ENCODE measurements around the gene DIS3L2. TPM values are rescaled to one million over a fixed set of nuclear protein-coding genes. Genes with fewer than 3 reads are reported as not detected.

Gene DIS3L2
- total RNA-seq, 1 experiment from 2014 or later: 39.1 TPM

- H3K36me3 ChIP-seq (ENCODE audit: low read depth): no peaks in the 10 kb centered on the region; the same call in 1 of the 2 replicates
- no peaks in the 10 kb centered on the region for H4K20me1 ChIP-seq (ENCODE audit: insufficient read depth)
- intact Hi-C loops (cut with micrococcal nuclease; ENCODE audit: unreplicated experiment): loop anchor here (10.0 kb wide), 1 partner anchor 146 kb away; no protein-coding TSS in a partner anchor
- no peaks in the 10 kb centered on the region for H3K9me3 ChIP-seq (ENCODE audit: insufficient read depth, low read depth)
- DNase-seq: no peak
- H3K27me3 ChIP-seq (ENCODE audit: insufficient read depth, low read depth): no peaks in the 10 kb centered on the region
- no peaks in the 10 kb centered on the region for H3K9me2 ChIP-seq (ENCODE audit: insufficient read depth)
- TF ChIP-seq, protein P1, sequence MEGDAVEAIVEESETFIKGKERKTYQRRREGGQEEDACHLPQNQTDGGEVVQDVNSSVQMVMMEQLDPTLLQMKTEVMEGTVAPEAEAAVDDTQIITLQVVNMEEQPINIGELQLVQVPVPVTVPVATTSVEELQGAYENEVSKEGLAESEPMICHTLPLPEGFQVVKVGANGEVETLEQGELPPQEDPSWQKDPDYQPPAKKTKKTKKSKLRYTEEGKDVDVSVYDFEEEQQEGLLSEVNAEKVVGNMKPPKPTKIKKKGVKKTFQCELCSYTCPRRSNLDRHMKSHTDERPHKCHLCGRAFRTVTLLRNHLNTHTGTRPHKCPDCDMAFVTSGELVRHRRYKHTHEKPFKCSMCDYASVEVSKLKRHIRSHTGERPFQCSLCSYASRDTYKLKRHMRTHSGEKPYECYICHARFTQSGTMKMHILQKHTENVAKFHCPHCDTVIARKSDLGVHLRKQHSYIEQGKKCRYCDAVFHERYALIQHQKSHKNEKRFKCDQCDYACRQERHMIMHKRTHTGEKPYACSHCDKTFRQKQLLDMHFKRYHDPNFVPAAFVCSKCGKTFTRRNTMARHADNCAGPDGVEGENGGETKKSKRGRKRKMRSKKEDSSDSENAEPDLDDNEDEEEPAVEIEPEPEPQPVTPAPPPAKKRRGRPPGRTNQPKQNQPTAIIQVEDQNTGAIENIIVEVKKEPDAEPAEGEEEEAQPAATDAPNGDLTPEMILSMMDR (conservative IDR thresholded peaks at IDR 0.05): no peak
- TF ChIP-seq EZH2 (IDR thresholded peaks at IDR 0.05; ENCODE audit: low read depth): no peak
- no peaks in the 10 kb centered on the region for H3K79me2 ChIP-seq (ENCODE audit: low read depth)
- BruUV-seq (replicated peaks): no TSS peak
- CTCF ChIA-PET: no interaction called here
- H3K4me3 ChIP-seq: no peak overlapping the region
- no peak overlapping the region for H3K4me2 ChIP-seq
- H3F3A ChIP-seq (ENCODE audit: insufficient read depth, low read depth): peaks cover 2% of the 10 kb centered on the region; the same call in 1 of the 2 replicates
- POLR2A ChIA-PET (ENCODE audit: unreplicated experiment): no interaction called here
- H3K27ac ChIP-seq: no peak overlapping the region
- H2AFZ ChIP-seq: no peak overlapping the region
- no peaks in the 10 kb centered on the region for H3K4me1 ChIP-seq (replicated peaks; ENCODE audit: insufficient read depth)
Measured at GRCh38 chr2:232290668-232291067, 329.2 kb downstream of the DIS3L2 start.

DNA sequence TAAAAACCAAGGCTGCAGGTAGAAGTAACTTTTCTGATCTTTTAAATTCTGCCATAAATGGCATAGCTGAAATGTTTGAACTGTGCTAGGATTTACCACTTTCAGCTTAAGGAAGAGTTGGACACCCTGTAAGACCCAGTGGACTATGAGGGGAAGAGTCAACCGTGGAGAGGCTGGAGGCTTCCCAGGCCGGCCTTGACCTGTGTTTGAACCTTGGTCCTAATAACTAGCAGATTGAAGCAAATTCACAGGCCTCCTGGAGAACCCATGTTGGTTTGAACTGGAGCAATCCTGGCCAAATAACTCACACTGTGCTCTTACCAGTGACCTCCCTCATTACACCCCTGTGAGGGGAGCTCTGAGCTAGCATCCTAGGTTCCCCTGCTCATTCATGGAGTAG is 329.8 kb downstream of the DIS3L2 start:
- Histone ChIP-seq H3K27me3 (ENCODE audit: insufficient read depth, low read depth) (no peaks in the 10 kb centered on the region), H4K20me1 (ENCODE audit: insufficient read depth) (no peaks in the 10 kb centered on the region), H3K27ac (no peak overlapping the region), H3F3A (ENCODE audit: insufficient read depth, low read depth) (peaks cover 7% of the 10 kb centered on the region; the same call in 1 of the 2 replicates), H3K79me2 (ENCODE audit: low read depth) (no peaks in the 10 kb centered on the region), H2AFZ (no peak overlapping the region), H3K4me1 (replicated peaks; ENCODE audit: insufficient read depth) (no peaks in the 10 kb centered on the region), H3K9me2 (ENCODE audit: insufficient read depth) (no peaks in the 10 kb centered on the region), H3K9me3 (ENCODE audit: insufficient read depth, low read depth) (no peaks in the 10 kb centered on the region), H3K4me2 (no peak overlapping the region), H3K36me3 (ENCODE audit: low read depth) (no peaks in the 10 kb centered on the region; the same call in 1 of the 2 replicates), H3K4me3 (no peak overlapping the region)
- ChIA-PET CTCF (interaction anchor here (0.7 kb wide), 1 partner anchor 14 kb away, joined by 3 read pairs; no protein-coding TSS in a partner anchor), POLR2A (ENCODE audit: unreplicated experiment) (no interaction called here)
- intact Hi-C loops (cut with micrococcal nuclease; ENCODE audit: unreplicated experiment): loop anchor here (10.0 kb wide), 1 partner anchor 147 kb away; no protein-coding TSS in a partner anchor
- BruUV-seq (replicated peaks): no TSS peak
- DNase-seq: no peak
- TF ChIP-seq, protein P1 (conservative IDR thresholded peaks at IDR 0.05): no peak
- TF ChIP-seq EZH2 (IDR thresholded peaks at IDR 0.05; ENCODE audit: low read depth): no peak

DNA sequence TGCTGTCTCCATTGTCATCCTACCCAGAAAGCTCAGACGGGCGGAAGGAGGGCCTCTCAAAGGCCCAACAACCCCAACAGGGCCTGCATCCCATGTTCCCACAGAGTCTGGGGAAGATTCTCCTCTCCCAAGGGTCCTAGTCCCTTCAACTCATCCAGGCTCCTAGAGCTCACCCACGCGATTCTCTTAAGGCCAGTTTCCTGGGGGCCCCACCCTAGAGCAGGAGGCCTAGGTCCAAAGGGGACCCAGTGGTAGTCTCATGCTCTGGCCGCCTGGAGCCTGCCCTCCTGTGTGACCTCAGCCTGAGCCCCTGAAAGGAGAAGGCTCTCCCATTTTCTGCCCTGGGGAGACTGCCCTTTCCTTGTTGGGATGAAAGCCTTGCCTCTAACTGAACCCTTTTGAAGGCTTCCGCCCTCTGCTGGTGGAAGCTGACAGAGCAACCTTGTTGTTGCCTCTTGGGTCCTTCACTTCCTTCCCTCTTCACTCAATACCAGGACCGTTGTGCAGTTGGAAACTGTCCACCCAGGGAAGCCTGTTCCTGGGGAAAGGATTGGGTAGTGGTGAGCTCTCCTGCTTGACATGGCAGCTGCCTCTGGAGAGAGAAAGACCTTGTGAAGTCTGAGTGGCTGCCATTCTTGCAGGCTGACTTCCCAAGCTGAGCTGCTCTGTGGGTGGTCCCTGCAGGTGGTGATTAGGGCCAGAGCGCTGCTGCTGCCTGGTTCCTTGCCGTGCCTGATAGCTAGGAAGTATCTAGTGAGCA is 331.1 kb downstream of the DIS3L2 start:
- Histone ChIP-seq H3K79me2 (ENCODE audit: low read depth) (no peaks in the 10 kb centered on the region), H3K9me2 (ENCODE audit: insufficient read depth) (no peaks in the 10 kb centered on the region), H3K27me3 (ENCODE audit: insufficient read depth, low read depth) (no peaks in the 10 kb centered on the region), H3K4me1 (replicated peaks; ENCODE audit: insufficient read depth) (no peaks in the 10 kb centered on the region), H3K4me3 (no peak overlapping the region), H2AFZ (no peak overlapping the region), H3K4me2 (no peak overlapping the region), H3K36me3 (ENCODE audit: low read depth) (no peaks in the 10 kb centered on the region; the same call in 1 of the 2 replicates), H3K27ac (no peak overlapping the region), H3K9me3 (ENCODE audit: insufficient read depth, low read depth) (no peaks in the 10 kb centered on the region), H4K20me1 (ENCODE audit: insufficient read depth) (0 out of 2 replicates have a peak, but pooled peaks cover 4% of the 10 kb centered on the region), H3F3A (ENCODE audit: insufficient read depth, low read depth) (peaks cover 7% of the 10 kb centered on the region; the same call in 1 of the 2 replicates)
- TF ChIP-seq, protein P1 (conservative IDR thresholded peaks at IDR 0.05): peak; percentile 74
- TF ChIP-seq EZH2 (IDR thresholded peaks at IDR 0.05; ENCODE audit: low read depth): no peak
- ChIA-PET POLR2A (ENCODE audit: unreplicated experiment) (no interaction called here), CTCF (interaction anchor here (0.5 kb wide), 1 partner anchor 875 kb away, joined by 11 read pairs; no protein-coding TSS in a partner anchor)
- DNase-seq: peak in 1 of 2 experiments; percentile 39
- intact Hi-C loops (cut with micrococcal nuclease; ENCODE audit: unreplicated experiment): loop anchor here (1.0 to 10.0 kb wide), 2 partner anchors 148 to 386 kb away; no protein-coding TSS in a partner anchor
- no TSS peak for BruUV-seq (replicated peaks)
